ENCODE results near the gene CREBBP. TPM values are rescaled to one million over a fixed set of nuclear protein-coding genes. Genes with fewer than 3 reads are reported as not detected.

CREBBP gene
- polyA plus RNA-seq, 1 donor (not counting 4 experiments of a cell fraction or from before 2014, with no cell fraction given), result 5.0 TPM

- Histone ChIP-seq H3K9ac (ENCODE audit: control insufficient read depth, extremely low read depth, insufficient read depth, low read length) (no peak overlapping the region), H3K36me3 (ENCODE audit: control insufficient read depth in 2 of 2, extremely low read depth in 1 of 2, insufficient read depth in 2 of 2, low read length in 2 of 2) (peaks cover 34 to 48% of the 10 kb centered on the region in 2 experiments), H3K4me1 (ENCODE audit: control insufficient read depth, extremely low read depth, insufficient read depth, low read length) (no peaks in the 10 kb centered on the region), H3K4me2 (ENCODE audit: control insufficient read depth, extremely low read depth, insufficient read depth, low read depth, low read length) (no peak overlapping the region), H3K27ac (ENCODE audit: control insufficient read depth, insufficient read depth, low read length) (no peak overlapping the region), H2AFZ (ENCODE audit: control insufficient read depth, low read length) (no peak overlapping the region), H3K9me3 (ENCODE audit: control insufficient read depth, low read depth, low read length) (no peaks in the 10 kb centered on the region), H3K27me3 (ENCODE audit: control insufficient read depth, extremely low read depth, insufficient read depth, low read length) (no peaks in the 10 kb centered on the region), H4K20me1 (ENCODE audit: control insufficient read depth, extremely low read depth, insufficient read depth, low read length) (no peaks in the 10 kb centered on the region), H3K79me2 (ENCODE audit: control insufficient read depth, insufficient read depth, low read length) (no peaks in the 10 kb centered on the region), H3K4me3 (ENCODE audit: control insufficient read depth in 2 of 3, extremely low read depth in 1 of 3, insufficient read depth in 2 of 3, low read depth in 1 of 3, low read length in 3 of 3) (no peak overlapping the region), H3K9me1 (ENCODE audit: control insufficient read depth, extremely low read depth, insufficient read depth, low read length) (no peaks in the 10 kb centered on the region)
- DNase-seq (ENCODE audit: low read depth, low spot score), result no peak
- dilution Hi-C loops (cut with MboI; ENCODE audit: extremely low pct_ligation_motif_present, low sequenced_read_pairs), result no loop called here
- no peak for FAIRE-seq
- no peak for TF ChIP-seq CTCF (optimal IDR thresholded peaks at IDR 0.05 in 1 of 3, IDR thresholded peaks at IDR 0.05 in 1 of 3, conservative IDR thresholded peaks at IDR 0.05 in 1 of 3; ENCODE audit: extremely low read depth in 1 of 3, insufficient read depth in 2 of 3, low read length in 3 of 3)
- TF ChIP-seq EZH2 (IDR thresholded peaks at IDR 0.05; ENCODE audit: low read length), result no peak
Measured at GRCh38 chr16:3735541-3735940, 145.0 kb downstream of the CREBBP start.

GRCh38 chr16:3734758-3735221 lies 145.7 kb downstream of the CREBBP start:
- Histone ChIP-seq H2AFZ (ENCODE audit: control insufficient read depth, low read length) (no peak overlapping the region), H3K9me1 (ENCODE audit: control insufficient read depth, extremely low read depth, insufficient read depth, low read length) (no peaks in the 10 kb centered on the region), H3K4me1 (ENCODE audit: control insufficient read depth, extremely low read depth, insufficient read depth, low read length) (no peaks in the 10 kb centered on the region), H3K9ac (ENCODE audit: control insufficient read depth, extremely low read depth, insufficient read depth, low read length) (no peak overlapping the region), H3K9me3 (ENCODE audit: control insufficient read depth, low read depth, low read length) (no peaks in the 10 kb centered on the region), H3K36me3 (ENCODE audit: control insufficient read depth in 2 of 2, extremely low read depth in 1 of 2, insufficient read depth in 2 of 2, low read length in 2 of 2) (peaks cover 33 to 52% of the 10 kb centered on the region in 2 experiments), H3K27me3 (ENCODE audit: control insufficient read depth, extremely low read depth, insufficient read depth, low read length) (no peaks in the 10 kb centered on the region), H3K4me3 (ENCODE audit: control insufficient read depth in 2 of 3, extremely low read depth in 1 of 3, insufficient read depth in 2 of 3, low read depth in 1 of 3, low read length in 3 of 3) (no peak overlapping the region), H3K79me2 (ENCODE audit: control insufficient read depth, insufficient read depth, low read length) (no peaks in the 10 kb centered on the region), H4K20me1 (ENCODE audit: control insufficient read depth, extremely low read depth, insufficient read depth, low read length) (no peaks in the 10 kb centered on the region), H3K4me2 (ENCODE audit: control insufficient read depth, extremely low read depth, insufficient read depth, low read depth, low read length) (no peak overlapping the region), H3K27ac (ENCODE audit: control insufficient read depth, insufficient read depth, low read length) (no peak overlapping the region)
- DNase-seq (ENCODE audit: low read depth, low spot score), result no peak
- TF ChIP-seq CTCF (optimal IDR thresholded peaks at IDR 0.05 in 1 of 3, IDR thresholded peaks at IDR 0.05 in 1 of 3, conservative IDR thresholded peaks at IDR 0.05 in 1 of 3; ENCODE audit: extremely low read depth in 1 of 3, insufficient read depth in 2 of 3, low read length in 3 of 3) (no peak), EZH2 (IDR thresholded peaks at IDR 0.05; ENCODE audit: low read length) (no peak)
- dilution Hi-C loops (cut with MboI; ENCODE audit: extremely low pct_ligation_motif_present, low sequenced_read_pairs), result no loop called here
- no peak for FAIRE-seq
